Vagina (tissue), 2 donors: ENCODE data around the gene ZNF438. TPM values are rescaled to one million over a fixed set of nuclear protein-coding genes. Genes with fewer than 3 reads are reported as not detected.

ENCODE experiments used
- DNase-seq, 2 donors: peaks; one replicate each; pipeline ENCODE4 v3.0.0-alpha.2; 2017; ENCODE audit errors: extremely low spot score in 2 of 2
- H3K27ac ChIP-seq: fragments of 200-600 bp; sonication (generic); one replicate; pipeline ENCODE4 v1.5.1; 2019
- H3K27me3 ChIP-seq: fragments of 200-600 bp; sonication (generic); one replicate; pipeline ENCODE4 v1.5.1; 2019
- H3K36me3 ChIP-seq, 2 donors: fragments of 200-600 bp; sonication (generic); one replicate each; pipeline ENCODE4 v1.5.1; 2017 to 2019
- H3K4me1 ChIP-seq: fragments of 200-600 bp; sonication (generic); one replicate; pipeline ENCODE4 v1.5.1; 2019
- H3K4me3 ChIP-seq, 2 donors: fragments of 200-600 bp; sonication (generic); 1 replicate in 1 of 2; 2 replicates in 1 of 2; pipeline ENCODE4 v1.5.1; 2016 to 2019
- H3K9me3 ChIP-seq: fragments of 200-600 bp; sonication (generic); one replicate; pipeline ENCODE4 v1.5.1; 2019
- POLR2A ChIP-seq, 2 donors: fragments of 450-650 bp; IDR thresholded peaks; one replicate each; pipeline ENCODE4 v1.6.1; 2017; ENCODE audit warnings: antibody characterized with exemption in 2 of 2, mild to moderate bottlenecking in 2 of 2, moderate library complexity in 2 of 2
- POLR2AphosphoS5 ChIP-seq, 2 donors: sonication (generic); formaldehyde crosslinking; IDR thresholded peaks; one replicate each; pipeline ENCODE4 v1.9.0; 2017; ENCODE audit warnings: antibody characterized with exemption in 2 of 2, mild to moderate bottlenecking in 2 of 2, low read depth in 1 of 2; ENCODE audit not compliant: insufficient read depth in 1 of 2
- intact Hi-C: fragments of 100-400 bp; cut with DNase I; formaldehyde crosslinking; loops from one replicate; pipeline ENCODE4 v1.15.1; 2023
- total RNA-seq: library from RNA; depleted of rRNA; stranded (reverse); fragments of >200 nt; gene quantifications from one replicate; pipeline ENCODE4 v1.2.3, GENCODE V29; 2016
- TF ChIP-seq, protein P1 (sequence below), 3 experiments: fragments of 450-650 bp in 2 of 3; fragments of 200-600 bp in 1 of 3; sonication (generic) in 1 of 3; IDR thresholded peaks; one replicate each; pipeline ENCODE4 v1.5.1; 2017 to 2019; ENCODE audit warnings: antibody characterized with exemption in 3 of 3, mild to moderate bottlenecking in 2 of 3, moderate library complexity in 2 of 3

Gene ZNF438
- total RNA-seq, 1 donor from 2014 or later: 11.8 TPM

DNA sequence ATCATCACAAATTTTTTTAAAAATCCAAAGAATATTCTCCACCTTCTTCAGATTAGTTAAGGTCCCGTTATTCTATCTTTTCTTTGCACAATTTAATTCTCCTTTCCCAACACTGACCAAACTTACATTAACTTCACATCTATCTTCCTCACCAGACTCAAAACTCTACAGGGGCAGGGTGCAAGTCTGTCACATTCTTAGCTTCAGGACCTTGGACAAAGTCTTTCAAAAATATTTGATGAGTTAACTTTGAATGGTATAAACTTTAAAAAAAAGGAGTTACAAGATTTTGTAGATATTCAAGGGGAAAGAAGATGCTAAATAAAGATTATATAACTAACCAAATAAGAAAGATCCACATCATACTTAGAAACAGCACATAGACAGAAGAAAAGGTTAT lies 132.7 kb downstream of the ZNF438 start:
- H3K36me3 ChIP-seq: no peaks in the 10 kb centered on the region
- H3K27ac ChIP-seq: no peak overlapping the region
- DNase-seq: no peak
- no peak overlapping the region for H3K4me3 ChIP-seq
- no peaks in the 10 kb centered on the region for H3K27me3 ChIP-seq
- intact Hi-C loops: no loop called here
- TF ChIP-seq POLR2AphosphoS5 (IDR thresholded peaks at IDR 0.05; ENCODE audit: insufficient read depth in 1 of 2, low read depth in 1 of 2): no peak
- TF ChIP-seq, protein P1, sequence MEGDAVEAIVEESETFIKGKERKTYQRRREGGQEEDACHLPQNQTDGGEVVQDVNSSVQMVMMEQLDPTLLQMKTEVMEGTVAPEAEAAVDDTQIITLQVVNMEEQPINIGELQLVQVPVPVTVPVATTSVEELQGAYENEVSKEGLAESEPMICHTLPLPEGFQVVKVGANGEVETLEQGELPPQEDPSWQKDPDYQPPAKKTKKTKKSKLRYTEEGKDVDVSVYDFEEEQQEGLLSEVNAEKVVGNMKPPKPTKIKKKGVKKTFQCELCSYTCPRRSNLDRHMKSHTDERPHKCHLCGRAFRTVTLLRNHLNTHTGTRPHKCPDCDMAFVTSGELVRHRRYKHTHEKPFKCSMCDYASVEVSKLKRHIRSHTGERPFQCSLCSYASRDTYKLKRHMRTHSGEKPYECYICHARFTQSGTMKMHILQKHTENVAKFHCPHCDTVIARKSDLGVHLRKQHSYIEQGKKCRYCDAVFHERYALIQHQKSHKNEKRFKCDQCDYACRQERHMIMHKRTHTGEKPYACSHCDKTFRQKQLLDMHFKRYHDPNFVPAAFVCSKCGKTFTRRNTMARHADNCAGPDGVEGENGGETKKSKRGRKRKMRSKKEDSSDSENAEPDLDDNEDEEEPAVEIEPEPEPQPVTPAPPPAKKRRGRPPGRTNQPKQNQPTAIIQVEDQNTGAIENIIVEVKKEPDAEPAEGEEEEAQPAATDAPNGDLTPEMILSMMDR (IDR thresholded peaks at IDR 0.05): no peak
- no peak for TF ChIP-seq POLR2A (IDR thresholded peaks at IDR 0.05)
- no peaks in the 10 kb centered on the region for H3K4me1 ChIP-seq
- H3K9me3 ChIP-seq: no peaks in the 10 kb centered on the region

DNA sequence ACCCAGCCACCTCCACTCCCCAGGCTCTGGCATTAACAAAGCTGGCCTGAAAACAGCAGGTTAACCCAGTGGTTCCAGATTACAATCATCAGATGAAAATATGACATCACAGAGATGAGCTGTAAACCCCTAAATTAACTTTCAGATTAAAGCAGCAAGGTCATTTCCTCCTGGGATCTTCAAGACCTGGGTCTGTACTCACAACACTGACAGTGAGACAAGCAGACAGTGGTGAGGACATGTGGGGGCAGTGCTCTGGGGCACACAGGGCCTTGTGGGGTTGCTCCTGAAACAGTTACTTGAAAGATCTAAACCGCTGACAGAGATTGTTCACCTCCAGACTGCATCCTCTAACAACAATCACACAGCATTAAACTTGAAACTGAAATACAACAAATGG lies 134.1 kb downstream of the ZNF438 start:
- Histone ChIP-seq H3K27ac (no peak overlapping the region), H3K9me3 (no peaks in the 10 kb centered on the region), H3K27me3 (no peaks in the 10 kb centered on the region), H3K36me3 (no peaks in the 10 kb centered on the region), H3K4me1 (no peaks in the 10 kb centered on the region), H3K4me3 (no peak overlapping the region)
- no peak for DNase-seq
- TF ChIP-seq POLR2AphosphoS5 (IDR thresholded peaks at IDR 0.05; ENCODE audit: insufficient read depth in 1 of 2, low read depth in 1 of 2): no peak
- TF ChIP-seq, protein P1 (IDR thresholded peaks at IDR 0.05): no peak
- TF ChIP-seq POLR2A (IDR thresholded peaks at IDR 0.05): no peak
- intact Hi-C loops: no loop called here

DNA sequence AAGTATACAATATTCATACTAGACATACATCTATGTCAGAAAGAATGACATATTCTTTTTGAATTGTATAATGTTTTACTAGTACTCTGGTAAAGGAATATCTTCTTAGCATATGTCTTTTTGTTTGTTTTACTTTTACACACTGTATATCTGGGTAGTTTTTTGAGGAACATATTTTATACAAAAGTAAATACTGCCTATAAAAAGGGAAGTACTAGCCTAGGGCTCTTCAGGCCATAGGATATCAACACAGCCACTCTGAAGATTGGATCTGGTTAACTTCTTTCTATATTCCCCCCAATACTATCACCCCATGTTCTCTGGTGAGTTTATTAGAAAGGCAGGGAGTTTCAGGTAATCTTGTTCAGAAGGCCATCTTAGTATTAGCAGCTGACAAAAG lies 134.6 kb downstream of the ZNF438 start:
- no peak overlapping the region for H3K27ac ChIP-seq
- TF ChIP-seq, protein P1 (IDR thresholded peaks at IDR 0.05): no peak
- TF ChIP-seq POLR2A (IDR thresholded peaks at IDR 0.05): no peak
- no peak for TF ChIP-seq POLR2AphosphoS5 (IDR thresholded peaks at IDR 0.05; ENCODE audit: insufficient read depth in 1 of 2, low read depth in 1 of 2)
- H3K4me1 ChIP-seq: no peaks in the 10 kb centered on the region
- no peaks in the 10 kb centered on the region for H3K36me3 ChIP-seq
- no peak overlapping the region for H3K4me3 ChIP-seq
- no peaks in the 10 kb centered on the region for H3K27me3 ChIP-seq
- H3K9me3 ChIP-seq: no peaks in the 10 kb centered on the region
- intact Hi-C loops: no loop called here
- no peak for DNase-seq

DNA sequence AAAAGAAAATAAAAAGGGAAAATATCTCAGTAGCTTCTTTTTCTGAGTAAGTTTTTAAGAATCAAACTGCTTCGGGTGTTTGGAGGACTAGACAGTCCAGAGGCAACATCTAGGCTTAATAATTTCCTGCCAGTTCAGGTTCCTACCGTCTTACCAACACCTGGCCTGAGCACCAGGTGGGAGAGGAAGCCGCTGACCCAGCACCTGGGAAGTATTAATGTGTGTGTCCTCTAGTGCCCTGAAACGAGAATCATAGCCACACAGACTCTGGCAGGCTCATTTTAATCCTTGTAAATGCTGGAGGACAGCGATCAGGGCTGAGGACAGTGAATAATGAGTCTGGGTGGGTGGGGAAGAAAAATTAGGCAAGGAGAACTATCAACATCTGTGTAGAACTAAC lies 137.4 kb downstream of the ZNF438 start:
- no peak overlapping the region for H3K27ac ChIP-seq
- no peak overlapping the region for H3K4me3 ChIP-seq
- no peaks in the 10 kb centered on the region for H3K9me3 ChIP-seq
- H3K36me3 ChIP-seq: no peaks in the 10 kb centered on the region
- TF ChIP-seq, protein P1 (IDR thresholded peaks at IDR 0.05): no peak
- TF ChIP-seq POLR2A (IDR thresholded peaks at IDR 0.05): no peak
- H3K27me3 ChIP-seq: no peaks in the 10 kb centered on the region
- intact Hi-C loops: no loop called here
- no peak for DNase-seq
- H3K4me1 ChIP-seq: no peaks in the 10 kb centered on the region

DNA sequence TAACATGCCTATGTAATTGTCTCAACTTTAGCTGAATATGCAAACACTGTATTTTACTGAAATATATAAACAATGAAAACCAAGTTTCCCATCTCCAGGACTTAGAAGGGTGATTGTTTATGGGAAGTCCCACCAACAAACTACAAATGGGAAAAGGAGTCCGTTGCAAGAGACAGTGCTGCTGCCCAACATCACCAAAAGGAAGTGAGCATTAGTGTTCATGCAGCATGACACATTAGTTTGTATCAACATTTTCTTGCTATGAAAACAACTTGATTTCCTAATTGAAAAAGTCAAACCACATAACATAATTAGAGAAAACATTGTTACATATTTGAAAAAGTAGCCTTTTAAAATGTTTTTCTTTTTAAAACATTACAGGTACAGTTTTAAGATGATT lies 138.5 kb downstream of the ZNF438 start:
- H3K27ac ChIP-seq: no peak overlapping the region
- no peak overlapping the region for H3K4me3 ChIP-seq
- no peaks in the 10 kb centered on the region for H3K4me1 ChIP-seq
- intact Hi-C loops: no loop called here
- TF ChIP-seq POLR2A (IDR thresholded peaks at IDR 0.05): no peak
- TF ChIP-seq POLR2AphosphoS5 (IDR thresholded peaks at IDR 0.05; ENCODE audit: insufficient read depth in 1 of 2, low read depth in 1 of 2): no peak
- TF ChIP-seq, protein P1 (IDR thresholded peaks at IDR 0.05): no peak
- no peak for DNase-seq
- no peaks in the 10 kb centered on the region for H3K36me3 ChIP-seq
- H3K9me3 ChIP-seq: no peaks in the 10 kb centered on the region
- no peaks in the 10 kb centered on the region for H3K27me3 ChIP-seq
